Liver (tissue), 9 donors: ENCODE results near the gene SOBP. TPM values are rescaled to one million over a fixed set of nuclear protein-coding genes. Genes with fewer than 3 reads are reported as not detected.

Source experiments
- DNase-seq: peaks from one replicate; pipeline ENCODE4 v3.0.0-alpha.2; 2017; ENCODE audit warnings: low spot score
- H3K27ac ChIP-seq, 2 donors: one replicate each; pipeline ENCODE4 v1.7.0; 2013; ENCODE audit warnings: inconsistent platforms in 2 of 2, low read length in 2 of 2, control low read depth in 1 of 2, low read depth in 1 of 2, mild to moderate bottlenecking in 1 of 2
- H3K27me3 ChIP-seq, 4 donors: one replicate each; pipeline versions ENCODE4 v1.6.1 to v1.7.0; 2013; ENCODE audit warnings: low read length in 3 of 4, inconsistent platforms in 1 of 4, mild to moderate bottlenecking in 1 of 4, moderate library complexity in 1 of 4; ENCODE audit not compliant: control insufficient read depth in 4 of 4, insufficient read depth in 4 of 4
- H3K36me3 ChIP-seq, 4 donors: one replicate each; pipeline versions ENCODE4 v1.6.1 to v1.7.0; 2013; ENCODE audit warnings: low read length in 3 of 4, mild to moderate bottlenecking in 3 of 4, low read depth in 1 of 4, moderate library complexity in 1 of 4; ENCODE audit not compliant: control insufficient read depth in 4 of 4, insufficient read depth in 3 of 4
- H3K4me1 ChIP-seq, 4 donors: one replicate each; pipeline versions ENCODE4 v1.6.1 to v1.7.0; 2013; ENCODE audit warnings: low read length in 3 of 4, mild to moderate bottlenecking in 3 of 4, moderate library complexity in 1 of 4; ENCODE audit not compliant: control insufficient read depth in 4 of 4, insufficient read depth in 4 of 4
- H3K4me3 ChIP-seq, 3 donors: one replicate each; pipeline versions ENCODE4 v1.6.1 to v1.7.0; 2013; ENCODE audit warnings: low read length in 3 of 3, control low read depth in 1 of 3, low read depth in 1 of 3, mild to moderate bottlenecking in 1 of 3
- H3K9ac ChIP-seq, 2 donors: one replicate each; pipeline ENCODE4 v1.7.0; 2013; ENCODE audit warnings: low read length in 2 of 2, mild to moderate bottlenecking in 2 of 2, moderate library complexity in 2 of 2, control low read depth in 1 of 2, low read depth in 1 of 2
- H3K9me3 ChIP-seq, 4 donors: one replicate each; pipeline versions ENCODE4 v1.6.1 to v1.7.0; 2013; ENCODE audit warnings: low read length in 3 of 4; ENCODE audit not compliant: control insufficient read depth in 4 of 4
- EGR1 ChIP-seq, 2 donors: IDR thresholded peaks; 2 replicates each; pipeline ENCODE4 v1.6.1; 2016 to 2018; ENCODE audit warnings: antibody characterized with exemption in 2 of 2, low read depth in 2 of 2
- FOXA1 ChIP-seq: IDR thresholded peaks from 2 replicates; pipeline ENCODE4 v1.6.1; 2016; ENCODE audit warnings: antibody characterized with exemption
- FOXA2 ChIP-seq: IDR thresholded peaks from 2 replicates; pipeline ENCODE4 v1.6.1; 2016; ENCODE audit warnings: antibody characterized with exemption
- GABPA ChIP-seq, 2 donors: IDR thresholded peaks in 1 of 2; conservative IDR thresholded peaks in 1 of 2; 2 replicates each; pipeline ENCODE4 v1.6.1; 2016; ENCODE audit warnings: antibody characterized with exemption in 2 of 2, mild to moderate bottlenecking in 1 of 2, moderate library complexity in 1 of 2
- HNF4A ChIP-seq, 2 donors: conservative IDR thresholded peaks; 2 replicates each; pipeline ENCODE4 v1.6.1; 2016; ENCODE audit warnings: antibody characterized with exemption in 2 of 2, mild to moderate bottlenecking in 2 of 2
- HNF4G ChIP-seq: IDR thresholded peaks from 2 replicates; pipeline ENCODE4 v1.6.1; 2016; ENCODE audit warnings: antibody characterized with exemption
- JUND ChIP-seq, 2 donors: IDR thresholded peaks; 2 replicates each; pipeline ENCODE4 v1.6.1; 2016; ENCODE audit warnings: antibody characterized with exemption in 2 of 2
- NR2F2 ChIP-seq: IDR thresholded peaks from 2 replicates; pipeline ENCODE4 v1.6.1; 2016; ENCODE audit warnings: antibody characterized with exemption
- RAD21 ChIP-seq, 2 donors: IDR thresholded peaks; 2 replicates each; pipeline ENCODE4 v1.6.1; 2016; ENCODE audit warnings: antibody characterized with exemption in 2 of 2, mild to moderate bottlenecking in 2 of 2
- REST ChIP-seq: IDR thresholded peaks from 2 replicates; pipeline ENCODE4 v1.6.1; 2016; ENCODE audit warnings: antibody characterized with exemption, mild to moderate bottlenecking
- RXRA ChIP-seq, 2 donors: IDR thresholded peaks; 2 replicates each; pipeline ENCODE4 v1.6.1; 2017 to 2018; ENCODE audit warnings: antibody characterized with exemption in 2 of 2, mild to moderate bottlenecking in 1 of 2
- SP1 ChIP-seq: IDR thresholded peaks from 2 replicates; pipeline ENCODE4 v1.6.1; 2018; ENCODE audit warnings: antibody characterized with exemption, mild to moderate bottlenecking
- TAF1 ChIP-seq: conservative IDR thresholded peaks from 2 replicates; pipeline ENCODE4 v1.6.1; 2016; ENCODE audit warnings: antibody characterized with exemption, mild to moderate bottlenecking
- YY1 ChIP-seq: IDR thresholded peaks from 2 replicates; pipeline ENCODE4 v1.6.1; 2016; ENCODE audit warnings: antibody characterized with exemption, mild to moderate bottlenecking
- ZBTB33 ChIP-seq: IDR thresholded peaks from 2 replicates; pipeline ENCODE4 v1.6.1; 2016; ENCODE audit warnings: antibody characterized with exemption
- WGBS: extraction: QIAGEN DNeasy Blood & Tissue Kit; methylation state at CpG from one replicate; pipeline ENCODE4 v1.1.7; 2013; 5-methylcytosine and 5-hydroxymethylcytosine counted together
- polyA plus RNA-seq, 2 donors: library from polyadenylated mRNA; stranded (reverse) in 1 of 2; unstranded in 1 of 2; fragments of 200-250 nt in 1 of 2; fragments of >200 nt in 1 of 2; fragmentation: Nextera tagmentation in 1 of 2; extraction: Ambion mirVana in 1 of 2; gene quantifications; one replicate each; pipeline versions ENCODE4 v1.2.1 to v1.2.3, GENCODE V29; 2013 to 2015
- total RNA-seq, 2 donors: library from RNA; depleted of rRNA; stranded (reverse); fragments of >200 nt; gene quantifications; one replicate each; pipeline ENCODE4 v1.2.3, GENCODE V29; 2014
- TF ChIP-seq, protein P1 (sequence below): IDR thresholded peaks from 2 replicates; pipeline ENCODE4 v1.6.1; 2016; ENCODE audit warnings: antibody characterized with exemption
- TF ChIP-seq, protein P2 (sequence below): IDR thresholded peaks from 2 replicates; pipeline ENCODE4 v1.6.1; 2016; ENCODE audit warnings: antibody characterized with exemption
- TF ChIP-seq, protein P3 (sequence below): fragments of 150-350 bp; IDR thresholded peaks from 2 replicates; pipeline ENCODE4 v1.5.1; 2017; ENCODE audit warnings: improper control_type of control experiment, low read depth, low read length; ENCODE audit not compliant: missing input control
- donor health status: healthy.
- donor health status: healthy.
- donor health status: healthy.
- donor health status: healthy.
- donor health status: healthy.

The SOBP gene
- total and polyA plus RNA-seq, 4 donors = 0.99 to 5.4 (median 1.9) TPM

DNA sequence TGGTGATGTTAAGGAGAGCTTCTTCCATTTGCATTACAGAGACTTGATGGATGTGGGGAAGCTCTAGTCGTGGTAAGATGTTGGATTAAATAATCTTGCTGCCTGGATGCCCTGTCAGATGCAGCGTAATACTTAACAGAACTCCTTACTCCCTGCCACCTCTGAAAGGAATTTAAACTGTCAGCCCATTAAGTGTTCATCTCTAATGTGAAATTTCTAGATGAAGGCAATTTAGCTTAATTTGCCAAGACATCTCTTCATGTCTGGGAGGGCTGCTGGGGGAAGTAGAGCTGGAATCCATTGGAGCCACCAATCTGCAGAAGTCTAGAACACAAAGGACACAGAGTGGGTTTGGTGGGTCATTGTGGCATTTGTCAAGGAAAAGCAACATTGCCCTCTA is 64.4 kb downstream of the SOBP start:
- H3K9ac ChIP-seq = no peak overlapping the region
- no peak overlapping the region for H3K4me3 ChIP-seq
- no peaks in the 10 kb centered on the region for H3K9me3 ChIP-seq
- no peak for DNase-seq
- TF ChIP-seq JUND (IDR thresholded peaks at IDR 0.05) (no peak), TAF1 (no peak), FOXA2 (no peak), ZBTB33 (no peak), RAD21 (IDR thresholded peaks at IDR 0.05) (no peak), RXRA (IDR thresholded peaks at IDR 0.05) (no peak)
- TF ChIP-seq, protein P1, sequence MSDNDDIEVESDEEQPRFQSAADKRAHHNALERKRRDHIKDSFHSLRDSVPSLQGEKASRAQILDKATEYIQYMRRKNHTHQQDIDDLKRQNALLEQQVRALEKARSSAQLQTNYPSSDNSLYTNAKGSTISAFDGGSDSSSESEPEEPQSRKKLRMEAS = no peak
- H3K27me3 ChIP-seq = no peaks in the 10 kb centered on the region
- 95% methylated on average over 2 of the region's 2 CpGs for WGBS
- no peak overlapping the region for H3K27ac ChIP-seq
- no peaks in the 10 kb centered on the region for H3K4me1 ChIP-seq
- no peaks in the 10 kb centered on the region for H3K36me3 ChIP-seq

- Histone ChIP-seq H3K9ac (no peak overlapping the region), H3K9me3 (no peaks in the 10 kb centered on the region), H3K27me3 (no peaks in the 10 kb centered on the region), H3K4me3 (no peak overlapping the region), H3K4me1 (no peaks in the 10 kb centered on the region), H3K36me3 (no peaks in the 10 kb centered on the region), H3K27ac (no peak overlapping the region)
- DNase-seq = no peak
- WGBS = 97% methylated on average over 3 of the region's 3 CpGs
- no peak for TF ChIP-seq HNF4G
- no peak for TF ChIP-seq ZBTB33
- no peak for TF ChIP-seq GABPA (IDR thresholded peaks at IDR 0.05 in 1 of 2, conservative IDR thresholded peaks at IDR 0.05 in 1 of 2)
- TF ChIP-seq TAF1 = no peak
- TF ChIP-seq EGR1 (IDR thresholded peaks at IDR 0.05; ENCODE audit: low read depth in 2 of 2) = no peak
- TF ChIP-seq SP1 = no peak
- TF ChIP-seq HNF4A (conservative IDR thresholded peaks at IDR 0.05) = no peak
- TF ChIP-seq, protein P1 = no peak
- TF ChIP-seq, protein P2, sequence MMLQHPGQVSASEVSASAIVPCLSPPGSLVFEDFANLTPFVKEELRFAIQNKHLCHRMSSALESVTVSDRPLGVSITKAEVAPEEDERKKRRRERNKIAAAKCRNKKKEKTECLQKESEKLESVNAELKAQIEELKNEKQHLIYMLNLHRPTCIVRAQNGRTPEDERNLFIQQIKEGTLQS = no peak
- no peak for TF ChIP-seq RXRA (IDR thresholded peaks at IDR 0.05)
- TF ChIP-seq FOXA1 = no peak
- TF ChIP-seq NR2F2 = no peak
- TF ChIP-seq REST = no peak
- TF ChIP-seq YY1 = no peak
- TF ChIP-seq FOXA2 = no peak
- TF ChIP-seq, protein P3, sequence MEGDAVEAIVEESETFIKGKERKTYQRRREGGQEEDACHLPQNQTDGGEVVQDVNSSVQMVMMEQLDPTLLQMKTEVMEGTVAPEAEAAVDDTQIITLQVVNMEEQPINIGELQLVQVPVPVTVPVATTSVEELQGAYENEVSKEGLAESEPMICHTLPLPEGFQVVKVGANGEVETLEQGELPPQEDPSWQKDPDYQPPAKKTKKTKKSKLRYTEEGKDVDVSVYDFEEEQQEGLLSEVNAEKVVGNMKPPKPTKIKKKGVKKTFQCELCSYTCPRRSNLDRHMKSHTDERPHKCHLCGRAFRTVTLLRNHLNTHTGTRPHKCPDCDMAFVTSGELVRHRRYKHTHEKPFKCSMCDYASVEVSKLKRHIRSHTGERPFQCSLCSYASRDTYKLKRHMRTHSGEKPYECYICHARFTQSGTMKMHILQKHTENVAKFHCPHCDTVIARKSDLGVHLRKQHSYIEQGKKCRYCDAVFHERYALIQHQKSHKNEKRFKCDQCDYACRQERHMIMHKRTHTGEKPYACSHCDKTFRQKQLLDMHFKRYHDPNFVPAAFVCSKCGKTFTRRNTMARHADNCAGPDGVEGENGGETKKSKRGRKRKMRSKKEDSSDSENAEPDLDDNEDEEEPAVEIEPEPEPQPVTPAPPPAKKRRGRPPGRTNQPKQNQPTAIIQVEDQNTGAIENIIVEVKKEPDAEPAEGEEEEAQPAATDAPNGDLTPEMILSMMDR = no peak
- no peak for TF ChIP-seq RAD21 (IDR thresholded peaks at IDR 0.05)
These were observed 65.0 kb downstream of the SOBP start for GRCh38 chr6:107554918-107555317.
